ENCODE measurements around the gene GALNT10. TPM values are rescaled to one million over a fixed set of nuclear protein-coding genes. Genes with fewer than 3 reads are reported as not detected.

The GALNT10 gene
- polyA plus RNA-seq, 2 donors: 1.4 to 1.9 TPM

- Histone ChIP-seq H3K9me3 (ENCODE audit: control insufficient read depth in 2 of 2, insufficient read depth in 1 of 2, low read depth in 1 of 2, low read length in 1 of 2) (no peaks in the 10 kb centered on the region), H3K4me1 (ENCODE audit: control insufficient read depth in 2 of 2, insufficient read depth in 2 of 2, low read length in 1 of 2) (no peaks in the 10 kb centered on the region), H3K36me3 (ENCODE audit: control insufficient read depth in 2 of 2, insufficient read depth in 2 of 2, low read length in 1 of 2) (no peaks in the 10 kb centered on the region), H3K4me3 (ENCODE audit: low read depth in 1 of 2, low read length in 2 of 2) (no peak overlapping the region), H3K27ac (ENCODE audit: low read depth in 2 of 2, low read length in 1 of 2) (no peak overlapping the region), H3K27me3 (ENCODE audit: control insufficient read depth in 1 of 2, insufficient read depth in 2 of 2, low read length in 2 of 2) (no peaks in the 10 kb centered on the region)
These were observed 31.2 kb upstream of the GALNT10 start for GRCh38 chr5:154159343-154159742.

GRCh38 chr5:154162539-154163151 is 27.9 kb upstream of the GALNT10 start:
- Histone ChIP-seq H3K27me3 (ENCODE audit: control insufficient read depth in 1 of 2, insufficient read depth in 2 of 2, low read length in 2 of 2) (no peaks in the 10 kb centered on the region), H3K4me1 (ENCODE audit: control insufficient read depth in 2 of 2, insufficient read depth in 2 of 2, low read length in 1 of 2) (no peaks in the 10 kb centered on the region), H3K9me3 (ENCODE audit: control insufficient read depth in 2 of 2, insufficient read depth in 1 of 2, low read depth in 1 of 2, low read length in 1 of 2) (no peaks in the 10 kb centered on the region), H3K27ac (ENCODE audit: low read depth in 2 of 2, low read length in 1 of 2) (no peak overlapping the region), H3K4me3 (ENCODE audit: low read depth in 1 of 2, low read length in 2 of 2) (no peak overlapping the region), H3K36me3 (ENCODE audit: control insufficient read depth in 2 of 2, insufficient read depth in 2 of 2, low read length in 1 of 2) (no peaks in the 10 kb centered on the region)
- WGBS, 2 donors: 55 to 59% methylated on average over 6 of the region's 6 CpGs

GRCh38 chr5:154163327-154164248 is 26.9 kb upstream of the GALNT10 start:
- Histone ChIP-seq H3K9me3 (ENCODE audit: control insufficient read depth in 2 of 2, insufficient read depth in 1 of 2, low read depth in 1 of 2, low read length in 1 of 2) (no peaks in the 10 kb centered on the region), H3K27me3 (ENCODE audit: control insufficient read depth in 1 of 2, insufficient read depth in 2 of 2, low read length in 2 of 2) (no peaks in the 10 kb centered on the region), H3K4me3 (ENCODE audit: low read depth in 1 of 2, low read length in 2 of 2) (no peak overlapping the region), H3K4me1 (ENCODE audit: control insufficient read depth in 2 of 2, insufficient read depth in 2 of 2, low read length in 1 of 2) (no peaks in the 10 kb centered on the region), H3K36me3 (ENCODE audit: control insufficient read depth in 2 of 2, insufficient read depth in 2 of 2, low read length in 1 of 2) (no peaks in the 10 kb centered on the region), H3K27ac (ENCODE audit: low read depth in 2 of 2, low read length in 1 of 2) (no peak overlapping the region)
- 74% methylated on average over 4 of the region's 4 CpGs for WGBS, 2 donors

GRCh38 chr5:154164249-154164581 is 26.3 kb upstream of the GALNT10 start:
- Histone ChIP-seq H3K4me1 (ENCODE audit: control insufficient read depth in 2 of 2, insufficient read depth in 2 of 2, low read length in 1 of 2) (no peaks in the 10 kb centered on the region), H3K9me3 (ENCODE audit: control insufficient read depth in 2 of 2, insufficient read depth in 1 of 2, low read depth in 1 of 2, low read length in 1 of 2) (no peaks in the 10 kb centered on the region), H3K4me3 (ENCODE audit: low read depth in 1 of 2, low read length in 2 of 2) (no peak overlapping the region), H3K36me3 (ENCODE audit: control insufficient read depth in 2 of 2, insufficient read depth in 2 of 2, low read length in 1 of 2) (no peaks in the 10 kb centered on the region), H3K27ac (ENCODE audit: low read depth in 2 of 2, low read length in 1 of 2) (no peak overlapping the region), H3K27me3 (ENCODE audit: control insufficient read depth in 1 of 2, insufficient read depth in 2 of 2, low read length in 2 of 2) (no peaks in the 10 kb centered on the region)
- WGBS, 2 donors: 21 to 36% methylated on average over 1 of the region's 1 CpG

- Histone ChIP-seq H3K27ac (ENCODE audit: low read depth in 2 of 2, low read length in 1 of 2) (no peak overlapping the region), H3K27me3 (ENCODE audit: control insufficient read depth in 1 of 2, insufficient read depth in 2 of 2, low read length in 2 of 2) (no peaks in the 10 kb centered on the region), H3K9me3 (ENCODE audit: control insufficient read depth in 2 of 2, insufficient read depth in 1 of 2, low read depth in 1 of 2, low read length in 1 of 2) (no peaks in the 10 kb centered on the region), H3K4me1 (ENCODE audit: control insufficient read depth in 2 of 2, insufficient read depth in 2 of 2, low read length in 1 of 2) (no peaks in the 10 kb centered on the region), H3K4me3 (ENCODE audit: low read depth in 1 of 2, low read length in 2 of 2) (peak overlapping the region in 1 of 2 donors; percentile 5), H3K36me3 (ENCODE audit: control insufficient read depth in 2 of 2, insufficient read depth in 2 of 2, low read length in 1 of 2) (no peaks in the 10 kb centered on the region)
- 45 to 48% methylated on average over 10 of the region's 10 CpGs for WGBS, 2 donors
These were observed 24.6 kb upstream of the GALNT10 start for GRCh38 chr5:154165886-154166285.

- Histone ChIP-seq H3K4me3 (ENCODE audit: low read depth in 1 of 2, low read length in 2 of 2) (no peak overlapping the region), H3K36me3 (ENCODE audit: control insufficient read depth in 2 of 2, insufficient read depth in 2 of 2, low read length in 1 of 2) (no peaks in the 10 kb centered on the region), H3K9me3 (ENCODE audit: control insufficient read depth in 2 of 2, insufficient read depth in 1 of 2, low read depth in 1 of 2, low read length in 1 of 2) (no peaks in the 10 kb centered on the region), H3K27me3 (ENCODE audit: control insufficient read depth in 1 of 2, insufficient read depth in 2 of 2, low read length in 2 of 2) (no peaks in the 10 kb centered on the region), H3K27ac (ENCODE audit: low read depth in 2 of 2, low read length in 1 of 2) (no peak overlapping the region), H3K4me1 (ENCODE audit: control insufficient read depth in 2 of 2, insufficient read depth in 2 of 2, low read length in 1 of 2) (no peaks in the 10 kb centered on the region)
- 64 to 71% methylated on average over 2 of the region's 2 CpGs for WGBS, 2 donors
These were observed 23.4 kb upstream of the GALNT10 start for GRCh38 chr5:154166901-154167791.

GRCh38 chr5:154168395-154168794 is 22.1 kb upstream of the GALNT10 start:
- Histone ChIP-seq H3K4me1 (ENCODE audit: control insufficient read depth in 2 of 2, insufficient read depth in 2 of 2, low read length in 1 of 2) (no peaks in the 10 kb centered on the region), H3K27me3 (ENCODE audit: control insufficient read depth in 1 of 2, insufficient read depth in 2 of 2, low read length in 2 of 2) (no peaks in the 10 kb centered on the region), H3K27ac (ENCODE audit: low read depth in 2 of 2, low read length in 1 of 2) (no peak overlapping the region), H3K4me3 (ENCODE audit: low read depth in 1 of 2, low read length in 2 of 2) (no peak overlapping the region), H3K9me3 (ENCODE audit: control insufficient read depth in 2 of 2, insufficient read depth in 1 of 2, low read depth in 1 of 2, low read length in 1 of 2) (no peaks in the 10 kb centered on the region), H3K36me3 (ENCODE audit: control insufficient read depth in 2 of 2, insufficient read depth in 2 of 2, low read length in 1 of 2) (no peaks in the 10 kb centered on the region)
- 71 to 80% methylated on average over 2 of the region's 2 CpGs for WGBS, 2 donors

GRCh38 chr5:154172785-154173184 is 17.7 kb upstream of the GALNT10 start:
- Histone ChIP-seq H3K9me3 (ENCODE audit: control insufficient read depth in 2 of 2, insufficient read depth in 1 of 2, low read depth in 1 of 2, low read length in 1 of 2) (no peaks in the 10 kb centered on the region), H3K27me3 (ENCODE audit: control insufficient read depth in 1 of 2, insufficient read depth in 2 of 2, low read length in 2 of 2) (no peaks in the 10 kb centered on the region), H3K4me3 (ENCODE audit: low read depth in 1 of 2, low read length in 2 of 2) (no peak overlapping the region), H3K36me3 (ENCODE audit: control insufficient read depth in 2 of 2, insufficient read depth in 2 of 2, low read length in 1 of 2) (no peaks in the 10 kb centered on the region), H3K4me1 (ENCODE audit: control insufficient read depth in 2 of 2, insufficient read depth in 2 of 2, low read length in 1 of 2) (no peaks in the 10 kb centered on the region), H3K27ac (ENCODE audit: low read depth in 2 of 2, low read length in 1 of 2) (no peak overlapping the region)
- 85 to 95% methylated on average over 2 of the region's 2 CpGs for WGBS, 2 donors

- no peaks in the 10 kb centered on the region for H3K27me3 ChIP-seq (ENCODE audit: control insufficient read depth in 1 of 2, insufficient read depth in 2 of 2, low read length in 2 of 2)
- H3K36me3 ChIP-seq (ENCODE audit: control insufficient read depth in 2 of 2, insufficient read depth in 2 of 2, low read length in 1 of 2): no peaks in the 10 kb centered on the region
- H3K4me1 ChIP-seq (ENCODE audit: control insufficient read depth in 2 of 2, insufficient read depth in 2 of 2, low read length in 1 of 2): no peaks in the 10 kb centered on the region
- H3K9me3 ChIP-seq (ENCODE audit: control insufficient read depth in 2 of 2, insufficient read depth in 1 of 2, low read depth in 1 of 2, low read length in 1 of 2): no peaks in the 10 kb centered on the region
- H3K4me3 ChIP-seq (ENCODE audit: low read depth in 1 of 2, low read length in 2 of 2): no peak overlapping the region
- H3K27ac ChIP-seq (ENCODE audit: low read depth in 2 of 2, low read length in 1 of 2): no peak overlapping the region
- 57 to 72% methylated on average over 1 of the region's 1 CpG for WGBS, 2 donors
These were observed 16.4 kb upstream of the GALNT10 start for GRCh38 chr5:154174091-154174490.

All from esophagus (tissue), 2 donors.